HG02943 (cell line): ENCODE measurements around the gene CCPG1.

Experiments
- ATAC-seq: cut with Tn5 transposase; IDR thresholded peaks from one replicate; pipeline ENCODE4 v1.9.1; 2021; ENCODE audit warnings: mild to moderate bottlenecking, low read depth, moderate library complexity; ENCODE audit not compliant: unreplicated experiment

CCPG1 gene

DNA sequence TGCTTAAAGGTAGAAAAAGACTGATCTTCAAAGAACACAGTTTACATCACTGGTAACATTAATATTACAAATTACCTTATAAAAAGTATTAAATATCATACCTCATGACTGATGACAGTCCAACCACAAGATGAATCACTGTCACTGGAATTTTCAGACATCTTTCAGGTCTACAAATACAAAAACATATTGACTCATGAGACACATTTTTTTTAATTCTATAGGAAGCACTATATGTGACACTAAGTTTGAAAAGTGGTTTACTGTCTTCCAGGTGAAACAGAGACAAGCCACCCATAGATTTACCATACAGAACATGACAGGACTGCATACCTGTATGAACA lies 18.9 kb downstream of the CCPG1 start:
- no peak for ATAC-seq

DNA sequence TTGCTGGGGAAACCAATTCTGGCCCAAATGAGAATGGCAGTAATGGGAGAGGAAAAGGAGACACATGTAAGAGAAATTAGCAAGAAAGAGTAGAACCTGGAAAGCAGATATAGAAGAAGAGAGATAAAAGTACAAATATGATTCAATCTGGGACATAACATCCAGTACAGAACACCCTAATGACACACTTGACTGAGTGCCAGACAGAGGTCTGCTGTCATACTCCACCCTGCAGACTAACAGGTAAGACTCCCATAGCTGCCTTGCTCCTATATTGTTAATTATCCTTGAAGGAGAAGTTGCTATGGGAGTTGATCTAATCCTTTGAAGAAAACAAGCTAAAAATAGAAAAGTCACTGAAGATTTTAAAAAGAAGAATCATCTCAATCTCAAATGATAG lies 21.1 kb downstream of the CCPG1 start:
- no peak for ATAC-seq

DNA sequence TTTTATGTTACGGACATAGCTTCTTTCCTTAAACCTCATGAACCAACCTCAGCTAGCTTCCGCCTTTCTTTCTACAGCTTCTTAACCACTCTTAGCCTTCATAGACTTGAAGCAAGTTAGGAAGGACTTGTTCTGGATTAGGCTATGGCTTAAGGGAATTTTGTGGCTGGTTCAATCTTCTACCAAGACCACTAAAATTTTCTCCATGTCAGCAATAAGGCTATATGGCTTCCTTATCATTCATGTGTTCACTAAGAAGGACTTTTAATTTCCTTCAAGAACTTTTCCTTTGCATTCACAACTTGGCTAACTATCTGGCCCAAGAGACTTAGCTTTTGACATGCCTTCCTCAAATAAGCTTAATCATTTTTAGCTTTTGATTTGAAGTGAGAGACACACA lies 24.5 kb downstream of the CCPG1 start:
- ATAC-seq: no peak

DNA sequence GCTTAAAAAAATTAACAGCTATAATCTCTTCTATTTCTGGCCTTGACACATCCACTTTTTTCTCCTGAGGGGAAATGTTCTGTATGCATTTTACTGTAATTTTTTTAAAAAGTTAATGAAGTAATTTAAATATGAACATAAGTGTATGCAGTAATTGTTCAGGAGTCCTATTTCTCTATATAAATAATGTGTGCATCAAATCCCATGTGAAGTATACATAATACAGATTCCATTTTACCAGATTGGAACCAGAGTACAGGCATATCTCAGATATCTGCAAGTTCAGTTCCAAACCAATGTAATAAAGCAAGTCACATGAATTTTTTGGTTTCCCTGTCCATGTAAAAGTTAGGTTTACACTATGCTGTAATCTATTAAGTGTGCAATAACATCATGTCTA lies 26.6 kb downstream of the CCPG1 start:
- ATAC-seq: no peak

DNA sequence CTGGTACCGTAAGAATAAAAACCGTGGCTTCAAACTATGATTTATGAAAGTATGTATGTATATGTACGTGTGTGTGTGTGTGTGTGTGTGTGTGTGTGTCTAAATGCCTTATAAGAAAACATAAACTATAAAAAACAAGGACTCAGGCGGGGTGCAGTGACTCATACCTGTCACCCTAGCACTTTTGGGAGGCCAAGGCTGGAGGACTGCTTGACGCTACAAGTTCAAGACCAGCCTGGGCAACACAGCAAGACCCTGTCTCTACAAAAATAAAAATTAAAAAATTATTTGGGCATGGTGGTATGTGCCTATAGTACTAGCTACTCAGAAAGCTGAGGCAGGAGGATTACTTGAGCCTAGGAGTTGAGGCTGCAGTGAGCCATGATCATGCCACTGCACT lies 29.1 kb downstream of the CCPG1 start:
- ATAC-seq: no peak

DNA sequence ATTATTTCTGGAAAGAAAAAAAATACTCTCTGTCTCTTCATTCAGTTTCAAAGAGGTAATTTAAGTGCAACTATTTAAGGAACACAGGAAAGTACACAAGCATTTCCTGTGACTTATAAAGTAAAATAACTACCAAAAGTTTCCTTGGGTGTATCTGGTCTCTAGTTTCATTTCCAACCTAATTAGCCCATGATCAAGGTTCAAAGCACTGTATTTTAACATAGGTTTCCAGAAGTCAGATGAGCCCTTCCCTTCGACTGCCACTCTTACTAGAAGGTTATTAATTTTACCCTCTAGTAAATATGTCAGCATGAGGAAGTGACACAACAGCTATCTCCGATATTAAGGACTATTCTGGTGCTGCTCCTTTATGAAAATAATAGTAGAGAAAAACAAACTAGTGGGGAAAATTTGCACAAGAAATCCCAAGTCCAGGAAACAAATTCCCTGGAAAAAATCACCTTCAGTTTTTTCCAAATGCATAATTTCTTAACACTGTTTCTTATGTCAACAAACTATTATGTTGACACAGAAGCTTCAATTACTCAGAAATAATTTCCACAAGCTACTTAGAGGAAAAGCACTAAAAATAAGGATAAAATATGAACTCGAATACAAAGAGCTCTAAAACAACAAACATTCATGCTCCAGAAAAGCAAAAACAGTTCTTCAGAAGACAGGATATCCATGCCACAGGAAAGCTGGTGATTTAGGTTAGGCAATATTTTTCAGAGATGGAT lies 35.3 kb downstream of the CCPG1 start:
- no peak for ATAC-seq

DNA sequence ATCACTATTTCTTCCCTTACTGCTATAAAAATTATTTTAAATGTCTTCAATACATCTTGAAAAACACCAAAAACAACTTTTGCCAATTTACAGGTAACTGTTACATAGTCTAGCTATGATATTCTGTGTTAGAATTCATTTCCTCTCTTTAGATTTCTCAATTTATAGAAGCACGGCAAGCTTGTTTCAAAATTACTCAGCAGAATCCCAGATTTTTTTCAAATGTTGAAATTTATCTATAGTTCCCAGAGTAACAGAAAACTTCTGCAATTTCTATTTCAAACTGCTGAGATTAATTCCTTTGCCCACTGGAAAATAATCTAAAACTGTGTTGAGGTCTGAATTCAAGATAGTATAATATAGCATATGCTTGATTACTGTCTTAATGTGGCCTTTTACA lies 41.2 kb downstream of the CCPG1 start:
- ATAC-seq: no peak

DNA sequence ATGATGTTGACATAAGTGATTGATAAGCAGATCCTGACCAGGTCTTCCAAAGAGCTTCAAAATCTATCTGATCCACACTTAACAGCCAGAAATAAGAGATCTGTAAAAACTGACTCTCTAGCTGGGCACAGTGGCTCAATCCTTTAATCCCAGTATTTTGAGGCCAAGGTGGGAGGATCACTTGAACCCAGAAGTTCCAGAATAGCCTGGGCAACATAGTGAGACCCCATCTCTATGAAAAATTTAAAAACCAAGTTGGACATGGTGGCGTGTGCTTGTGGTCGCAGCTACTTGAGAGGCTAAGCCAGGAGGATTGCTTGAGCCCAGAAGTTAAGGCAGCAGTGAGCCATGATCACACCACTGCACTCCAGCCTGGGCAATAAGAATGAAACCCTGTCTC lies 45.5 kb downstream of the CCPG1 start:
- no peak for ATAC-seq

DNA sequence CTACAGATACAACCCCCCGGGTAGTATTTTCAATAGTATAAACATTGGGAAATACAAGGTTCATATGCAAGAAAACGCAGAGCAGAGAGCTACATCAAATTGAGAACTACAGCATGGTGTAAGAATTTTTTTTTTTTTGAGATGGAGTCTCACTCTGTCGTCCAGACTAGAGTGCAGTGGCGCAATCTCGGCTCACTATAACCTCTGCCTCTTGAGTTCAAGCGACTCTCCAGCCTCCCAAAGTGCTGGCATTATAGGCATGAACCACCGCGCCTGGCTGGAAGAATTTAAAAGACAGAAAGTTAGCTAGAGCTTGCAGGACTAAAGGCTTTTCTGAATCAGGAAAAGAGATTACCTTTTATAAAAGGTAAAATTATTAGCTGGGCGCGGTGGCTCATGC lies 47.1 kb downstream of the CCPG1 start:
- ATAC-seq: no peak

DNA sequence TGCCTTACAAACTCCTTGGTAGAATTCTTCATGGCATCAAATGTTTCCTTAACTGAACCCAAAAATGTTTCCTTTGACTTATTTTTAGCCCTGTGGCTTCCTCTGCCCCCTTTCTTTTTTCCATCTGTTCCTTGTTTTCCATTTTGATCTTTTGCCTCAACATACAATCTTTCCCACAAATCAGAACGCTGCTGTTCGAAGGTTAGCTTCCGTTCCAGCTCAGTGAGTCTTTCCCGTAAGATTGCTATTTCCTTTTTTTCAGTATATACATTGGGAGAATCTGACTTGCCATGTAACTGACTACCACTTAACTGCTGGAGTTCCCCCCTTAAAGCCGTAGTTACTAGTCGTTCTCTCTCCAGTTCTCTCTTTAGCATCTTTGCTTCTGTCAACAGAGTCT lies 47.9 kb downstream of the CCPG1 start:
- no peak for ATAC-seq

DNA sequence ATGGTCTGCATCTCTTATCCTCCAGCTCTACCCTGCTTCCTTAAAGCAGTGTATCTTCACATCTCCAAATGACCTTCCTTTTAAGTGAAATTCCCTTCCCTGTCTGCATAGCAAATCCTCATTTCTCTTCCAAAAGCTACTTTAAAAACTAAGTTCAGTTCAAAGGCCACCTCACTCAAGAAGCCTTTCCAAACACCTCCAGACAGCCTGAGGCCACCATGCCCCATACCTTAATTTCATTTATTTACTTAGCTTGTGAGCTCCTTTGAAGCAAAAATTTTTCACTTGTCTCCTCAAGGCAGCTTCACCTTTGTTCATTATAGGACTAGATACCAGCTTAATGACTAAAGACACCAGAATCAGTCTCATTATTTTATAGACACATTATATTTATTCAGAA lies 49.7 kb downstream of the CCPG1 start:
- ATAC-seq: no peak

DNA sequence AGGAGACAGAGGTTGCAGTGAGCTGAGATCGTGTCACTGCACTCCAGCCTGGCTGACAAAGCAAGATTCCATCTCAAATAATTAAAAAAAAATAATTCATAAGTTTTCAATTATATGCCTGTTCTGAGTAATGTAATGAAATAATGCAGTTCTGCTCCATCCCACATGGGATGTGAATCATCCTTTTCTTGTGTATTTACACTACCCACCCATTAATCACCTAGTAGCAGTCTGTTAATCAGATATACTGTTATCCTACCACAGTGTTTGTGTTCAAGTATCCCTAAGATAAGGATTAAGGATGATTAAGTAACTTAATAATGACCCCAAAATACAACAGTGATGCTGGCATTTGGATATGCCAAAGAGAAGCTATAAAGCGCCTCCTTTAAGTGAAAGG lies 50.4 kb downstream of the CCPG1 start:
- no peak for ATAC-seq

DNA sequence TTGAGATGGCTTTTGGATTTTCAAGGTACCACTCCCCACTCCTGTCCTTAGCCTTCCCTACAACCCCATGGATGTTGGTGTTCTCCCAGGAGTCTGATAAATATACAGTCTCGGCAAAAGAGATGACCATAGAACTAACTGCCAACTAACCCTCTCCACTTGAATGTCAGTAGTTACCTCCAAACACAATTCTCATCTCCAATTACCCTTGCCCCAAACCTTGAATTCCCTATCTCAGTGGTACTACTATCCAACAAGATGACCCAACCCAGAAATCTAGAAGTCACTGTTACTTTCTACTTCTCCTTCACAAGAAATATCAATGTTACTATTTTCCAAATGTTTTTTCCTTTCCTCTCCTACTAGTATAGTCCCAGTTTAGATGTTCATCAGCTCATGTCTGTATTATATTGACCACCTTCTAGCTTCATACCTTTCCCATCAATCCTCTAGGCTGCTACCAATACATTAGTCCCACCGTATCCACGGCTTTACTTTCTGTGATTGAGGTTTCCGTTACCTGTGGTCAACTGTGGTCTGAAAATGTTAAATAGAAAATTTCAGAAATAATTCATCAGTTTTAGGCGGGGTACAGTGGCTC lies 51.1 kb downstream of the CCPG1 start:
- ATAC-seq: no peak

DNA sequence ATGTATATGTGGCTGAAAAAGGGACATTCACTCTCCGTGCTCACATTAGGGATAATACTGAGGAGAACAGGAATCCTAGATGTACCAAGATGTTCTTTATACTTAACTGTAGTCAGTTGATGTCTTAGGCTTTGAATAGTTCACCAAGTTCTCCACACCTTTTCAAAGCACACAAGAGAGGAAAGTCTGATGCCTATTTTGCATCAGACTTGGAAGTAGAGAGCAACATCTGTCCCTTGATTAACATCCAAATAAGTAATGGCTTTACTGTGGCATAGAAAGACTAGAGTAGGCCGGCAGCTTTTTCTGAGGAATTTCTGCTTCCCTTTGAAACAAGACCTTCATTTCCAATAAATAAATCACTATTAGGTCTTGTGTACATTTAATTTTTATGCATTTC lies 55.1 kb downstream of the CCPG1 start:
- no peak for ATAC-seq

DNA sequence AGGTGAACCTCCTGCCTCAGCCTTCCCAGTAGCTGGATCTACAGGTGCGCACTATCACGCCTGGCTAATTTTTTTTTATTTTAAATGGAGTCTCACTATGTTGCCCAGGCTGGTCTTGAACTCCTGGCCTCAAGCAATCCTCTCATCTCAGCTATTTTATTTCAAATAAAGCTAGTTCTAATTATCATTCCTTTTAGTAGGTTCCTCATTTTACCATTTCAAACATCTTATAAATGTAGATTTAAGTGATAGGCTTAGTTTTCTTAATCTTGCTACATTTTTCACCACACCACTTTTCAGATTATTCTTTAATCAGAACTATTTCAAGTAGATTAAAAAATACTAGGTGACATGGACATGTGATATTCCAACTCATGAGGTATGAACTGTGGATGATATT lies 58.9 kb downstream of the CCPG1 start:
- ATAC-seq: no peak

DNA sequence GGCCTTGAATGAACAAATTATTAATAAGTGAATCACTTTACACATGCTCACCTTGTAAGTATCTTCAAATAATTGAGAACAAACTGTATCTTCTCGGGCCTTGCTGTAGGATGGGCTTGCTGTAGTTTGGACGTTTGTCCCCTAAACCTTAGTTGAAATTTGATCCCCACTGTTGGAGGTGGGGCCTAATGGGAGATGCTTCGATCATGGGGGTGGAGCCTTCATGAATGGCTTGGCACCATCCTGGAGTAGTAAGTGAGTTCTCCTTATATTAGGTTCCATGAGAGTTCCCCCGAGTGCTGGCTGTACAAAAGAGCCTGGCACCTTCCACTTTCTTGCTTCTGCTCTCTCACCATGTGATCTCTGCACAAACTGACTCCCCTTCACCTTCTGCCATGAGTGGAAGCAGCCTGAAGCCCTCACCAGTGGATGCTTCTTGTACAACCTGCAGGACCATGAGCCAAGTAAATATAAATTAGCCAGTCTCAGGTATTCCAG lies 59.8 kb downstream of the CCPG1 start:
- ATAC-seq: no peak

DNA sequence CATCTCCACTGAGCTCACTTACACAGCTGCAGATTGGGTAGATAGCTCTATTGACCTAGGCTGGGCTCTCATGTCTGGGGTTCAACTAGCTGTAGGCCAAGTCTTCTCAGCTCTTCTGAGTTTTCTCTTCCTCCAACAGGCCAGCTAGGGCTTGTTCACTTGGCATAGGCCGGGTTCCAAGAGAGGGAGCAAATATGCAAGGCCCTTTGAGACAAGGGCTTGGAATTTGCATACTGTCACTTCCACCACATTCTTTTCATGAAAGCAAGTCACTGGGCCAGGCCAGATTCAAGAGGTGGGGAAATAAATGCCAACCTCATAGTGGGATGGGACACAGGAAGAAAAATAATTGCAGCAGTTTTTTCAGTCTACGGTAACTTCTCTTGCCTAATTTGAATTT lies 64.0 kb downstream of the CCPG1 start:
- ATAC-seq: no peak

DNA sequence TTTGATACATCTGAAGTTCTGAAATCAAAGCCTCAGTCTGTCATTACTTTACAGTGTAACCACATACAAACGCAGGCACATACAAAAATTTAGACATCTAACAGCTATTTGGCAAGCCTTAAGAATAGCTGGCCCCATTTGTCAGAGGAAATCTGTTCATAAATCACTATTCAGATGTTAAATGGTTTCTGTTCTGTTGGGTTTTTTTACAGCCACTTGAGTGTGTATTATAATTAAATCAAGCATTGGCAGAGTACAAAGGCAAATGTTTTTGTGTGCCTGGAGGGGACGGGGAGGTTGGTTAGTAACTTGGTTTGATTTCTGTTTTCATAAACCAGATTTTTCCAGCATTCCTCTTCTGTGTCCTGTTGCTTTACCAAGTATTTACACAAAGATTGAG lies 65.0 kb downstream of the CCPG1 start:
- no peak for ATAC-seq

DNA sequence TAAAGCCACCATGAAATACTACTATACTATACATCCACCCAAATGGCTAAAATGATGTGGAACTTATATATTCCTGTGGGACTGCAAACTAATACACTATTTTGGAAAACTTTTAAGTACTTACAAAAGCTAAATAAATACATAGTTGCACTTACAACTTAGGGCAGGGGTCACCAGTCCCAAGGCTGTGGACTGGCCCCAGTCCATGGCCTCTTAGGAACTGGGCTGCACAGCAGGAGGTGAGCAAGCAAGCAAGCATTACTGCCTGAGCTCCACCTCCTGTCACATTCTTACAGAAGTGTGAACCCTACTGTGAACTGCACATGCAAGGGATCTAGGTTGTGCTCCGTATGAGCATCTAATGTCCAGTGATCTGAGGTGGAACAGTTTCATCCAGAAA lies 71.0 kb downstream of the CCPG1 start:
- ATAC-seq: no peak

DNA sequence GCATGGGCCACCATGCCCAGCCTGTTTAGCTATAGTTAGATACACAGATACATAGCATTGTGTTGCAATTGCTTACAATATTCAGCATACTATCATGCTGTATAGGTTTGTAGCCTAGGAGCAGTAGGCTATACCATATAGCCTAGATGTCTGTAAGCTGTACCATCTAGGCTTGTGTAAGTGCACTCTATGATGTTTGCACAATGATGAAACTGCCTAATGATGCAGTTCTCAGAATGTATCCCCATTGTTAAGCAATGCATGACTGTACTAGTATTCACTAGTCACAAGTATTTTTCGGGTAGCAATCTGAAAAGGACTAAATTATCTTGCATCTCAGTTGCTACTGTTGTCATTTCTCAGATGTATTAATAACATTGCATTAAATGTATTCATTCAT lies 73.2 kb downstream of the CCPG1 start:
- no peak for ATAC-seq

DNA sequence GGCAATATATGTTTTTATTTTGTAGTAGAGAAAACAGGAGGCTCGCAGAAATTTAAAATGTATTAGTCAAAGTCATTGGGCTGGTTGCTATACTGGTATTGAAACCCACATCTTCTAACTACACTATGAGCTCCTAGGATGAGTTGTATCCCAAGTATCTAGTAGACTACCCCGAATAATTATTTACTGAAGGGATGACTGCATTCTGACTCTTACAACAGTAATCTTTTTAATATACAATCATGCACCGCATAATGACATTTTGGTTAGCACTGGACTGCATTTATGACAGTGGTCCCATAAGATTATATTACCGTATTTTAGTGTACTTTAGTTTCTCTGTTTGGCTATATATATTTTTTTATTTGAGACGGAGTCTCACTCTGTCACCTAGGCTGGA lies 73.8 kb downstream of the CCPG1 start:
- no peak for ATAC-seq

DNA sequence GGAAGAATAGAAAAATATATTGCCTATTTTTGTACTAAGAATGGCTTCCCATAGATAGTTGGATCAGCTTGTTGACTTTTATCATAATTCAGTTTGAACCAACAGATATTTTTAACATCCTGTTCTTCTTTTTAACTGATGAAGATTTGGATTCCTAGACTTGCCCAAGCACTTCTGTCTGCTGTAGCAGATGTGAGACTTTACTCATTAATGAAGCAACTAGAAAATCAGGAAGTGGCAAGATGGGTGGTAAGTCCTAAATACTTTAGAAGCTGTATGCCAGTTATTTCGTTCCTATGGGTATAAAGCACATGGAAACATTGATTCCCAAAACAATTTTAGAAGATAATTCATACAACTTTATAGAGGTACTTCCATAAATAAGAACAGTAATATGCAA lies 80.8 kb downstream of the CCPG1 start:
- ATAC-seq: no peak

DNA sequence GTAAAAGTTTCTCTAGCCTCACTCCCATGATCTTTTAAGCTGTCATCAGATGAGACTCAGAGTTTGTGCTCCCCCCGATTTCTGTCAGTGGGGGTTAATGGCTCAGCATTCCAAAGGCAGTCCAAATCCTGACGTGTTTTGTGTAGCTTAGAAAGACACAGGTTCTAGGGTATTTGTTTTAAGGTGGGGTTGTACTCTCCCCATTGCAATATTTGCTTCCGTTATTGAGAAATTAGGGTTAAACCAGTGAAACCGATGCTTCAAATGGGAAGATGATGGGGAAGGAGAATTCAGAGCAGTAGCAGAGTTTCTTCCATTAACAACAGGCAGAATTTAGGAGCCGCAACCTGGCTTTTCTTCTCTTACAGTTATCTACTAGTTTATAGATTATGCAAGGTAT lies 85.7 kb downstream of the CCPG1 start:
- ATAC-seq: no peak
